ENCODE data around the gene GARS1. TPM values are rescaled to one million over a fixed set of nuclear protein-coding genes. Genes with fewer than 3 reads are reported as not detected.

GARS1 gene
- total RNA-seq, 4 donors from 2014 or later = 43.6 to 71.0 (median 63.0) TPM

DNA sequence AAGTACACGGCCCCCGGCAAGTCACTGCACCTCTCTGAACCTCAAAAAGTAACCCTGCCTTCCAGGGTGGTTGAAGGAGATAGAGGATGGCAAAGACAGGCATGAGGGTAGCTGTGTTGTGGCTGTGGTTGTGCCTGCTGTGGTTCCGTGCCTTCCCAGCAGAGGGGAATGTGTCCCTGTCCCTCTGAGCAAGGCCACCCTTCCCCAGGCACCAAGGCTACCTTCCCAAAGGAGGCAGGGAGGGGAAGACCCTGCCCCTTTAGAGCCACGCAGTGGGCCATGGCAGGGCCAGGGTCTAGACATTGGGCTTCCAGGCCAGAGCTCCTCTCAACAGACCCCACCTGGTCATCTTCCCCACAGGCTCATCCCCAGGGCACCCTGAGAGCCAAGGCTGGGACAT, 68.7 kb downstream of the GARS1 start:
- WGBS = 74% methylated on average over 3 of the region's 4 CpGs
- no peak overlapping the region for H3K4me3 ChIP-seq
- TF ChIP-seq POLR2AphosphoS5 (IDR thresholded peaks at IDR 0.05) = no peak
- TF ChIP-seq POLR2A (IDR thresholded peaks at IDR 0.05; ENCODE audit: low read depth) = no peak
- no peak for TF ChIP-seq EP300 (IDR thresholded peaks at IDR 0.05)
- TF ChIP-seq, protein P1, sequence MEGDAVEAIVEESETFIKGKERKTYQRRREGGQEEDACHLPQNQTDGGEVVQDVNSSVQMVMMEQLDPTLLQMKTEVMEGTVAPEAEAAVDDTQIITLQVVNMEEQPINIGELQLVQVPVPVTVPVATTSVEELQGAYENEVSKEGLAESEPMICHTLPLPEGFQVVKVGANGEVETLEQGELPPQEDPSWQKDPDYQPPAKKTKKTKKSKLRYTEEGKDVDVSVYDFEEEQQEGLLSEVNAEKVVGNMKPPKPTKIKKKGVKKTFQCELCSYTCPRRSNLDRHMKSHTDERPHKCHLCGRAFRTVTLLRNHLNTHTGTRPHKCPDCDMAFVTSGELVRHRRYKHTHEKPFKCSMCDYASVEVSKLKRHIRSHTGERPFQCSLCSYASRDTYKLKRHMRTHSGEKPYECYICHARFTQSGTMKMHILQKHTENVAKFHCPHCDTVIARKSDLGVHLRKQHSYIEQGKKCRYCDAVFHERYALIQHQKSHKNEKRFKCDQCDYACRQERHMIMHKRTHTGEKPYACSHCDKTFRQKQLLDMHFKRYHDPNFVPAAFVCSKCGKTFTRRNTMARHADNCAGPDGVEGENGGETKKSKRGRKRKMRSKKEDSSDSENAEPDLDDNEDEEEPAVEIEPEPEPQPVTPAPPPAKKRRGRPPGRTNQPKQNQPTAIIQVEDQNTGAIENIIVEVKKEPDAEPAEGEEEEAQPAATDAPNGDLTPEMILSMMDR (IDR thresholded peaks at IDR 0.05) = no peak
- intact Hi-C loops (cut with DNase I) = no loop called here
- peaks cover 0 to 6% (median 0%) of the 10 kb centered on the region in 4 donors for H3K27me3 ChIP-seq
- H3K36me3 ChIP-seq = no peaks in the 10 kb centered on the region
- H3K4me1 ChIP-seq = no peaks in the 10 kb centered on the region
- no peak overlapping the region for H3K27ac ChIP-seq (replicated peaks in 1 of 4)
- H3K9me3 ChIP-seq = no peaks in the 10 kb centered on the region
- DNase-seq (ENCODE audit: extremely low spot score) = no peak

DNA sequence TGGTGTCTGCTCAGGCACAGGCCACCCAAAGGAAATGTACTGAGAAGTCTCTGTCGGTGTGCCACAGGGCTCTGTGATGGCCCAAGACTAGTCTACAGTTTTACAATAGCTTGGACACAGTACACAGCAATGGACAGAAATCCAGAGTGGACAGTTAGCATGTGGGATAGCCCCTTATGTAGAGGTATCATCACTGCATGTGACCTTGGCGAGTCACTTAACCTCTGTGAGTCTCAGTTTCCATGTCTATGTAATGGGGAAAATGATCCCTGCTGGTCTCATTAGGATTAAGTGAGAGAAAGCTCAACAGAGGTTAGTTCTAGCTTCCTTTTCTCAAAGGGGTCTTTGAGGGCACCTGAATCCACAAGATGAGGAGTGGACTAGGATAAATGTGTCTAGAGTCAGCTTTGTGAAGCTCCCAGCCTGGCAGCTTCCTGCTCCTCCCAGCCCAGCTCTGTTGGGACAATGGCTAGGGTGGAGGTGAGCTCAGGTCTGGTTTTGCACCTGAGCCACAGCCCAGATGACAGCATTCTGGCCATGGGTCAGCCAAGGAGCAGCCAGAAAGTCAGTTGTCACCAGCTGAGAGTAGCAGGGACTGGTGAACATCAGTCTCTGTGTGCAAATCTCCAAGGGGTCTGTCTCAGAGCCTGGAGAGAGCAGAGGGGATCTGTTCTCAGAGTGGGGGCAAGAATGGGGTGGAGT, 69.7 kb downstream of the GARS1 start:
- H3K36me3 ChIP-seq = no peaks in the 10 kb centered on the region
- TF ChIP-seq POLR2AphosphoS5 (IDR thresholded peaks at IDR 0.05) (no peak), POLR2A (IDR thresholded peaks at IDR 0.05; ENCODE audit: low read depth) (no peak), EP300 (IDR thresholded peaks at IDR 0.05) (no peak)
- TF ChIP-seq, protein P1 (IDR thresholded peaks at IDR 0.05) = no peak
- H3K9me3 ChIP-seq = no peaks in the 10 kb centered on the region
- intact Hi-C loops (cut with DNase I) = no loop called here
- 71% methylated on average over 2 of the region's 2 CpGs for WGBS
- H3K27me3 ChIP-seq = peaks cover 0 to 6% (median 0%) of the 10 kb centered on the region in 4 donors
- DNase-seq (ENCODE audit: extremely low spot score) = no peak
- no peaks in the 10 kb centered on the region for H3K4me1 ChIP-seq
- H3K27ac ChIP-seq (replicated peaks in 1 of 4) = no peak overlapping the region
- no peak overlapping the region for H3K4me3 ChIP-seq

DNA sequence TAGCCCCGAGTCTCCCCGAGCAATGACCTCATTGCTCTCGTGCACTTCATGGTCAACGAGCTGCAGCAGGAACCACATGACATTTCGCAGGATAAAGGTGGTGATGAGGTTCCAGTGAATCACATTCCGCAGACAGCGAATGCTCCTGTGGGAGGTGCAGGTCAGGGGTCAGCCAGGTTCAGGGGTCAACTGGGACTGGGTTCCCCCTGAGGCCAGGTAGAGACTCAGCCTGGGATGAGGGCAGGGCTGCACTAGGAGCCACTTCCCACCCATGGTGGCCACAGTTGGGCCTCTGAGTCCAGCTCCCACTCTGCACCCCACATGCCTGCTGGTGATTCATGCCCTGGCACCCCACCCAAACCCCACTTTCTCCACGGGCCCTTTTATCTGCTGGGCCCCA, 70.4 kb downstream of the GARS1 start:
- no peak for DNase-seq (ENCODE audit: extremely low spot score)

DNA sequence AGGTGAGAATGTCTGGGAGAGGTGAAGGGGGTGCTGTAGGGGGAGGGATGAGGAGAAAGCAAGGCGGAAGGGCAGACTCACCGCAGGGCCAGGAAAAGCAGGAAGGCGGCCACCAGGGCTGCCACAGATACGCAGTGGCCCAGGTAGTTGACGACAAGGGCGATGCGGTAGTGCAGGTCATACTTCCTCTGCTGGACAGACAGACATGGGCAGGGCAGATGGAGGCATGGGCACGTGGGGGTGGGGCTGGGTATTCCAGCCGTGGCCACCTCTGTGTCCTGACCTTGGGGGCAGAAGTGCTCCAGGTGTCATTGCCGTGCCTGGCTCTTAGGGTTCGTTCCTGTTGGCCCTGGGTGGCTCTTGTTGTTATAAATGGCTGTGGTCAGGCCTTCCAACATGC, 70.8 kb downstream of the GARS1 start:
- TF ChIP-seq, protein P1 (IDR thresholded peaks at IDR 0.05) = no peak
- TF ChIP-seq EP300 (IDR thresholded peaks at IDR 0.05) (no peak), POLR2A (IDR thresholded peaks at IDR 0.05; ENCODE audit: low read depth) (no peak), POLR2AphosphoS5 (IDR thresholded peaks at IDR 0.05) (no peak)
- 88% methylated on average over 8 of the region's 11 CpGs for WGBS
- H3K27ac ChIP-seq (replicated peaks in 1 of 4) = no peak overlapping the region
- intact Hi-C loops (cut with DNase I) = no loop called here
- peaks cover 0 to 6% (median 0%) of the 10 kb centered on the region in 4 donors for H3K27me3 ChIP-seq
- no peaks in the 10 kb centered on the region for H3K36me3 ChIP-seq
- DNase-seq (ENCODE audit: extremely low spot score) = no peak
- H3K9me3 ChIP-seq = no peaks in the 10 kb centered on the region
- H3K4me1 ChIP-seq = no peaks in the 10 kb centered on the region
- H3K4me3 ChIP-seq = no peak overlapping the region

More for the DNA sequence above, 70.4 kb downstream of the GARS1 start:
- no peak overlapping the region for H3K4me3 ChIP-seq
- peaks cover 0 to 6% (median 0%) of the 10 kb centered on the region in 4 donors for H3K27me3 ChIP-seq
- 64% methylated on average over 6 of the region's 8 CpGs for WGBS
- H3K27ac ChIP-seq (replicated peaks in 1 of 4) = no peak overlapping the region
- intact Hi-C loops (cut with DNase I) = no loop called here
- H3K4me1 ChIP-seq = no peaks in the 10 kb centered on the region
- H3K36me3 ChIP-seq = no peaks in the 10 kb centered on the region
- H3K9me3 ChIP-seq = no peaks in the 10 kb centered on the region
- TF ChIP-seq POLR2AphosphoS5 (IDR thresholded peaks at IDR 0.05) = no peak
- TF ChIP-seq POLR2A (IDR thresholded peaks at IDR 0.05; ENCODE audit: low read depth) = no peak
- TF ChIP-seq EP300 (IDR thresholded peaks at IDR 0.05) = no peak
- TF ChIP-seq, protein P1 (IDR thresholded peaks at IDR 0.05) = no peak

All from esophagus muscularis mucosa (tissue), 4 donors.